ENCODE measurements around the gene PLEKHG1.

PLEKHG1 gene

GRCh38 chr6:150590446-150590845 is 9.2 kb upstream of the PLEKHG1 start:
- DNase-seq, result no peak

GRCh38 chr6:150592377-150592995 is 7.2 kb upstream of the PLEKHG1 start:
- DNase-seq, result no peak

- no peak for DNase-seq
Observed at GRCh38 chr6:150593119-150593518, 6.6 kb upstream of the PLEKHG1 start.

GRCh38 chr6:150596439-150596838 is 3.2 kb upstream of the PLEKHG1 start:
- no peak for DNase-seq

GRCh38 chr6:150598401-150598800 is 1.3 kb upstream of the PLEKHG1 start:
- no peak for DNase-seq

- no peak for DNase-seq
Observed at GRCh38 chr6:150598858-150599198, 857 bp upstream of the PLEKHG1 start.

- DNase-seq, result no peak
Observed at GRCh38 chr6:150600010-150600300, 270 bp downstream of the PLEKHG1 start.

- DNase-seq, result peak; percentile 74
Observed at GRCh38 chr6:150600301-150601017, 774 bp downstream of the PLEKHG1 start.

- no peak for DNase-seq
Observed at GRCh38 chr6:150601439-150601838, 1.8 kb downstream of the PLEKHG1 start.

GRCh38 chr6:150603176-150603575 is 3.5 kb downstream of the PLEKHG1 start:
- no peak for DNase-seq

- no peak for DNase-seq
Observed at GRCh38 chr6:150604467-150604866, 4.8 kb downstream of the PLEKHG1 start.

GRCh38 chr6:150605333-150605732 is 5.6 kb downstream of the PLEKHG1 start:
- no peak for DNase-seq

GRCh38 chr6:150606168-150606591 is 6.5 kb downstream of the PLEKHG1 start:
- DNase-seq, result no peak

- no peak for DNase-seq
Observed at GRCh38 chr6:150606647-150607328, 7.1 kb downstream of the PLEKHG1 start.

- DNase-seq, result no peak
Observed at GRCh38 chr6:150607329-150607650, 7.6 kb downstream of the PLEKHG1 start.

- DNase-seq, result no peak
Observed at GRCh38 chr6:150610584-150610983, 10.9 kb downstream of the PLEKHG1 start.

GRCh38 chr6:150613269-150613668 is 13.6 kb downstream of the PLEKHG1 start:
- no peak for DNase-seq

- no peak for DNase-seq
Observed at GRCh38 chr6:150615967-150616366, 16.3 kb downstream of the PLEKHG1 start.

GRCh38 chr6:150616586-150616985 is 16.9 kb downstream of the PLEKHG1 start:
- DNase-seq, result no peak

GRCh38 chr6:150617062-150617461 is 17.4 kb downstream of the PLEKHG1 start:
- no peak for DNase-seq

- DNase-seq, result no peak
Observed at GRCh38 chr6:150617496-150618460, 18.1 kb downstream of the PLEKHG1 start.

- DNase-seq, result no peak
Observed at GRCh38 chr6:150619275-150619674, 19.6 kb downstream of the PLEKHG1 start.

- DNase-seq, result no peak
Observed at GRCh38 chr6:150620244-150620643, 20.6 kb downstream of the PLEKHG1 start.

Measured in stimulated activated naive CD4-positive, alpha-beta T cell treated with Interleukin-2 at 50 U/mL for 16 hours (primary cell).